B cell (primary cell): ENCODE data around the gene MED25. TPM values are rescaled to one million over a fixed set of nuclear protein-coding genes. Genes with fewer than 3 reads are reported as not detected.
A peak's percentile ranks its signal among the peaks of the same experiment; 100 is the strongest.

Experiments
- ATAC-seq: fragments of 200-7000 bp; cut with Tn5 transposase; one replicate; pipeline ENCODE4 v1.10.0; 2021; ENCODE audit warnings: low read depth, mild to moderate bottlenecking, moderate number of reproducible peaks, moderate library complexity
- CTCF ChIA-PET: fragments of 350-600 bp; sonication (Branson Sonifier 250); formaldehyde crosslinking; loops from one replicate; lab custom pipeline; 2021; ENCODE audit warnings: antibody characterized with exemption, inconsistent platforms; lab: Charles Lee
- POLR2A ChIA-PET: fragments of 350-600 bp; sonication (Branson Sonifier 250); formaldehyde crosslinking; loops from one replicate; lab custom pipeline; 2021; ENCODE audit warnings: antibody characterized with exemption; lab: Charles Lee
- DNase-seq: peaks from one replicate; pipeline ENCODE4 v3.0.0; 2013
- H2AFZ ChIP-seq: 2 replicates; pipeline ENCODE4 v1.6.1; 2012; ENCODE audit warnings: mild to moderate bottlenecking, low read depth, low read length; ENCODE audit not compliant: insufficient read depth, poor library complexity, severe bottlenecking
- H3K27ac ChIP-seq, 2 donors: 1 replicate in 1 of 2; 2 replicates in 1 of 2; pipeline ENCODE4 v1.5.1; 2012 to 2013; ENCODE audit warnings: low read length in 2 of 2, mild to moderate bottlenecking in 2 of 2, moderate library complexity in 1 of 2
- H3K27me3 ChIP-seq, 4 experiments: fragments of 200-600 bp in 1 of 4; sonication (generic) in 1 of 4; replicated peaks in 1 of 4; 1 replicate in 2 of 4; 2 replicates in 2 of 4; pipeline versions ENCODE4 v1.6.1 to v1.7.0; 2013 to 2016; ENCODE audit warnings: low read length in 3 of 4, mild to moderate bottlenecking in 2 of 4, mixed read lengths in 1 of 4, moderate library complexity in 1 of 4; ENCODE audit not compliant: insufficient read depth in 4 of 4, control insufficient read depth in 3 of 4; ENCODE audit errors: control extremely low read depth in 1 of 4
- H3K36me3 ChIP-seq, 2 experiments: replicated peaks in 1 of 2; 1 replicate in 1 of 2; 2 replicates in 1 of 2; pipeline versions ENCODE4 v1.6.1 to v1.7.1; 2013; ENCODE audit warnings: low read length in 1 of 2; ENCODE audit not compliant: insufficient read depth in 2 of 2, control insufficient read depth in 1 of 2; ENCODE audit errors: control extremely low read depth in 1 of 2, extremely low read depth in 1 of 2
- H3K4me1 ChIP-seq, 2 donors: fragments of 200-600 bp in 1 of 2; sonication (generic) in 1 of 2; 1 replicate in 1 of 2; 2 replicates in 1 of 2; pipeline versions ENCODE4 v1.5.1 to v1.6.1; 2013 to 2017; ENCODE audit warnings: low read length in 2 of 2; ENCODE audit not compliant: control insufficient read depth in 2 of 2, insufficient read depth in 2 of 2
- H3K4me2 ChIP-seq: replicated peaks from 2 replicates; pipeline ENCODE3; 2012; ENCODE audit warnings: mild to moderate bottlenecking, low read depth, low read length; ENCODE audit not compliant: poor library complexity, severe bottlenecking
- H3K4me3 ChIP-seq, 5 experiments: fragments of 200-600 bp in 1 of 5; sonication (generic) in 1 of 5; 1 replicate in 3 of 5; 2 replicates in 2 of 5; pipeline versions ENCODE4 v1.5.1 to v1.7.0; 2011 to 2016; ENCODE audit warnings: low read length in 4 of 5, mild to moderate bottlenecking in 4 of 5, low read depth in 2 of 5, control low read depth in 1 of 5, moderate library complexity in 1 of 5; ENCODE audit not compliant: insufficient read depth in 1 of 5; ENCODE audit errors: control extremely low read depth in 1 of 5, extremely low read depth in 1 of 5
- H3K79me2 ChIP-seq: fragments of 200-600 bp; sonication (generic); one replicate; pipeline ENCODE4 v1.6.0; 2016; ENCODE audit warnings: low read length; ENCODE audit not compliant: control insufficient read depth, insufficient read depth
- H3K9ac ChIP-seq: fragments of 200-600 bp; sonication (generic); 2 replicates; pipeline ENCODE4 v1.6.1; 2017; ENCODE audit warnings: mild to moderate bottlenecking, low read length, moderate library complexity
- H3K9me3 ChIP-seq, 3 donors: one replicate each; pipeline versions ENCODE4 v1.6.1 to v1.7.1; 2013; ENCODE audit warnings: low read length in 2 of 3; ENCODE audit not compliant: control insufficient read depth in 2 of 3, insufficient read depth in 1 of 3; ENCODE audit errors: control extremely low read depth in 1 of 3
- H4K20me1 ChIP-seq: 2 replicates; pipeline ENCODE4 v1.6.0; 2012; ENCODE audit warnings: mild to moderate bottlenecking, low read length; ENCODE audit not compliant: insufficient read depth, control insufficient read depth, poor library complexity, severe bottlenecking
- H3K27ac Mint-ChIP-seq: one replicate; pipeline ENCODE4 v1.8.0; 2021; ENCODE audit warnings: mixed read lengths
- H3K27me3 Mint-ChIP-seq: one replicate; pipeline ENCODE4 v1.8.0; 2021; ENCODE audit warnings: mixed read lengths
- H3K4me1 Mint-ChIP-seq: one replicate; pipeline ENCODE4 v1.8.0; 2021; ENCODE audit warnings: mixed read lengths
- H3K4me3 Mint-ChIP-seq: one replicate; pipeline ENCODE4 v1.8.0; 2021; ENCODE audit warnings: mixed read lengths
- H3K9me3 Mint-ChIP-seq: one replicate; pipeline ENCODE4 v1.8.0; 2022; ENCODE audit warnings: mixed read lengths; ENCODE audit not compliant: insufficient read depth
- EZH2 ChIP-seq: IDR thresholded peaks from 2 replicates; pipeline ENCODE4 v1.6.1; 2012; ENCODE audit warnings: borderline replicate concordance, low read depth, mild to moderate bottlenecking, moderate library complexity, low read length; ENCODE audit not compliant: insufficient read depth, poor library complexity, severe bottlenecking
- WGBS: methylation state at CpG from one replicate; pipeline ENCODE4 v1.1.5; 2013; ENCODE audit warnings: missing lambda C conversion rate; ENCODE audit not compliant: insufficient coverage; 5-methylcytosine and 5-hydroxymethylcytosine counted together
- intact Hi-C: fragments of 100-400 bp; cut with micrococcal nuclease; formaldehyde crosslinking; loops from one replicate; pipeline ENCODE4 v1.10.0; 2022
- polyA plus RNA-seq: library from polyadenylated mRNA; depleted of rRNA; stranded (reverse); fragments of >200 nt; gene quantifications from 2 replicates; pipeline ENCODE4 v1.2.3, GENCODE V29; 2012
- total RNA-seq, 2 donors: library from RNA; stranded (reverse); fragments of 120-200 nt in 1 of 2; gene quantifications; 1 replicate in 1 of 2; 2 replicates in 1 of 2; pipeline versions ENCODE4 v1.2.3 to v1.2.4, GENCODE V29; 2013 to 2022
- TF ChIP-seq, protein P1 (sequence below): fragments of 200-600 bp; IDR thresholded peaks from one replicate; pipeline ENCODE4 v1.8.0; 2022; ENCODE audit warnings: antibody characterized with exemption, mild to moderate bottlenecking

The MED25 gene
- total and polyA plus RNA-seq, 2 donors (not counting 1 experiment from before 2014, with no cell fraction given), result 93.0 to 126 TPM

DNA sequence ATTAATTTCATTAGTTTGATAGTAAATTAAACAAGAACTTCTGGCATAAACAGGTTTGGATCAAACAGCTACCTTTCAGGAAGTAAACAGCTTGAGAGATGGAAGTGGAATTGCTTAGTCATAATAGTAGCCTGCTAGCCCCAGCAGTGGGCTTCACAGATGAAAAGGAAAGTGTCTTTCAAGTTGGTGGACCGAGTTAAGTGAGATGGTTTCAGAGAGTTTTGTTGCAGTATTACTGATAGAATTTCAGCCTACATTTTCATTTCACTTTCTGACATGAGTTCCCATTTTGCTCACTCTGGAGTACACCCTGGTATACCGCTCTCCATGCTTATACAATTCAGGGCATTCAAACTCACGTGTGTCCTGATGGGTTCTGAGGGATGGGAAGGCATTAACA lies 30.8 kb downstream of the MED25 start:
- H3K27ac Mint-ChIP-seq, result peak overlapping the region; percentile 67
- Histone ChIP-seq H3K9ac (no peak overlapping the region), H3K27me3 (no peaks in the 10 kb centered on the region), H4K20me1 (peaks cover 23% of the 10 kb centered on the region), H3K9me3 (peaks cover 0 to 6% (median 0%) of the 10 kb centered on the region in 3 donors), H3K36me3 (no peaks in the 10 kb centered on the region), H3K4me1 (peaks cover 47 to 64% of the 10 kb centered on the region in 2 donors), H3K4me3 (no peak overlapping the region), H3K27ac (no peak overlapping the region), H3K4me2 (no peak overlapping the region), H3K79me2 (peaks cover 33% of the 10 kb centered on the region), H2AFZ (no peak overlapping the region)
- DNase-seq, result no peak
- ChIA-PET CTCF (interaction anchor here (0.8 to 1.3 kb wide), 2 partner anchors 89 to 170 kb away, joined by 3 read pairs; no protein-coding TSS in a partner anchor), POLR2A (interaction anchor here (1.3 to 4.8 kb wide), 2 partner anchors 28 to 36 kb away, joined by 6 to 23 read pairs; partner anchors contain the start of genes AKT1S1, FUZ and TBC1D17)
- intact Hi-C loops, result no loop called here
- H3K27me3 Mint-ChIP-seq, result no peaks in the 10 kb centered on the region
- peak overlapping the region; percentile 79 for H3K4me3 Mint-ChIP-seq
- H3K9me3 Mint-ChIP-seq, result no peaks in the 10 kb centered on the region
- peaks cover 63% of the 10 kb centered on the region for H3K4me1 Mint-ChIP-seq
- 80% methylated on average over 1 of the region's 3 CpGs for WGBS
- no peak for TF ChIP-seq EZH2
- TF ChIP-seq, protein P1, sequence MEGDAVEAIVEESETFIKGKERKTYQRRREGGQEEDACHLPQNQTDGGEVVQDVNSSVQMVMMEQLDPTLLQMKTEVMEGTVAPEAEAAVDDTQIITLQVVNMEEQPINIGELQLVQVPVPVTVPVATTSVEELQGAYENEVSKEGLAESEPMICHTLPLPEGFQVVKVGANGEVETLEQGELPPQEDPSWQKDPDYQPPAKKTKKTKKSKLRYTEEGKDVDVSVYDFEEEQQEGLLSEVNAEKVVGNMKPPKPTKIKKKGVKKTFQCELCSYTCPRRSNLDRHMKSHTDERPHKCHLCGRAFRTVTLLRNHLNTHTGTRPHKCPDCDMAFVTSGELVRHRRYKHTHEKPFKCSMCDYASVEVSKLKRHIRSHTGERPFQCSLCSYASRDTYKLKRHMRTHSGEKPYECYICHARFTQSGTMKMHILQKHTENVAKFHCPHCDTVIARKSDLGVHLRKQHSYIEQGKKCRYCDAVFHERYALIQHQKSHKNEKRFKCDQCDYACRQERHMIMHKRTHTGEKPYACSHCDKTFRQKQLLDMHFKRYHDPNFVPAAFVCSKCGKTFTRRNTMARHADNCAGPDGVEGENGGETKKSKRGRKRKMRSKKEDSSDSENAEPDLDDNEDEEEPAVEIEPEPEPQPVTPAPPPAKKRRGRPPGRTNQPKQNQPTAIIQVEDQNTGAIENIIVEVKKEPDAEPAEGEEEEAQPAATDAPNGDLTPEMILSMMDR, result no peak
- no peak for ATAC-seq

DNA sequence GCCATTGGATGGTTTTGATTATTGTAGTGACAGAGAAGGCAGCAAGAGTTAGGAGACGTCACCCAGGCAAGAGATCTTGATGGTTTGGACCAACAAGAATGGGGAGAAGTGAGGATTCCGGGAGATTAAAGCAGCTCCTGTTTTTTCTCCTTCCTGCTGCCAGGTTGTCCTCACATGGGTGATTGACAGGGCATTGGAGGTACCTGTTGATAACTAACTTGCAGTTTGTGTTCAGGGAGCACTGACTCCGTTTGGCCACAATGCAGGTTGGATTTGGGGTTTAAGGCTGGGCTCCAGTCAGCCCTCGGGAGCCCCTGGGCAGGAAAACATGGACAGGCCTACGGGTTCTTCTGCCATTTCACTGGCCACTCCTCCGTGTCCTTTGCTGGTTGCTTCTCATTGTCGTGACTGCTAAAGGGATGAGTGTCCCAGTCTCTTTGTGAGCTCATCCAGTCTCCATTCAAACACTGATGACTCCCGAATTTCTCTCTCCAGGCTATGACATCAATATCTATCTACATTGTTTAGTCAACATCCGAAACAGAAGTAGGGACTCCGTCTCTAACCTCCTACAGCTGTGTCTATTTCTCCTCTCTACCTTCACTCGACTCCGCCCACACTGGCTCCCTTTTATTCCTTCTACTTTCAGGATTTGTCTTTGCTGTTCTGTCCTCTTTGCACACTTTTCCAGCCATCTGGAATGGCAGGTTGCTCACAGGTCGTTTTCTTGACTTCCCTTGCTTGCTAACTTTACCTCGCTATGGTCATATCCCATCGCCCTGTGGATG lies 31.5 kb downstream of the MED25 start:
- Histone ChIP-seq H3K79me2 (peaks cover 35% of the 10 kb centered on the region), H3K4me1 (peaks cover 41 to 60% of the 10 kb centered on the region in 2 donors)
- 93% methylated on average over 14 of the region's 15 CpGs for WGBS

More for the DNA sequence above, 31.5 kb downstream of the MED25 start:
- Histone ChIP-seq H3K4me2 (peak overlapping the region; percentile 83), H3K4me3 (peak overlapping the region in 1 of 5 experiments; percentile 95), H3K36me3 (peaks cover 0 to 4% of the 10 kb centered on the region in 2 experiments), H3K27ac (no peak overlapping the region), H3K9ac (peak overlapping the region; percentile 96), H3K9me3 (peaks cover 0 to 6% (median 0%) of the 10 kb centered on the region in 3 donors), H3K27me3 (no peaks in the 10 kb centered on the region), H4K20me1 (peaks cover 30% of the 10 kb centered on the region), H2AFZ (no peak overlapping the region)
- ATAC-seq, result no peak
- POLR2A ChIA-PET, result interaction anchor here (0.9 to 4.8 kb wide), 6 partner anchors 19 to 208 kb away, joined by 3 to 40 read pairs (median 12); partner anchors contain the start of genes AKT1S1, AP2A1, FUZ and MED25
- CTCF ChIA-PET, result interaction anchor here (0.5 to 1.4 kb wide), 8 partner anchors 8 to 171 kb away, joined by 3 to 6 read pairs (median 4); partner anchors contain the start of genes AKT1S1, FUZ and TBC1D17
- no peaks in the 10 kb centered on the region for H3K27me3 Mint-ChIP-seq
- H3K27ac Mint-ChIP-seq, result peak overlapping the region; percentile 98
- peak overlapping the region; percentile 93 for H3K4me3 Mint-ChIP-seq
- peak; percentile 28 for DNase-seq
- intact Hi-C loops, result loop anchor here (1.0 kb wide), 4 partner anchors 18 to 83 kb away; partner anchors contain the start of genes FUZ, MED25 and PNKP
- peaks cover 56% of the 10 kb centered on the region for H3K4me1 Mint-ChIP-seq
- H3K9me3 Mint-ChIP-seq, result no peaks in the 10 kb centered on the region
- TF ChIP-seq EZH2, result no peak
- TF ChIP-seq, protein P1, result no peak
